Measurements from ENCODE around the gene CREB5.

CREB5 gene

GRCh38 chr7:28649189-28649588 lies 236.9 kb downstream of the CREB5 start:
- no peak overlapping the region for H3K4me3 ChIP-seq (ENCODE audit: low read length)
- no peaks in the 10 kb centered on the region for H3K27me3 ChIP-seq (ENCODE audit: control insufficient read depth, insufficient read depth, low read length)
- DNase-seq (ENCODE audit: low read depth, low spot score) = no peak
- H3K27ac ChIP-seq (ENCODE audit: low read length) = no peak overlapping the region
- no CpG with 5 or more reads among the region's 1 CpG for WGBS (ENCODE audit: insufficient coverage, insufficient read length)
- H3K9me3 ChIP-seq (ENCODE audit: control insufficient read depth, insufficient read depth, low read length) = no peaks in the 10 kb centered on the region
- no peaks in the 10 kb centered on the region for H3K4me1 ChIP-seq (ENCODE audit: control insufficient read depth, insufficient read depth, low read length)
- no peaks in the 10 kb centered on the region for H3K36me3 ChIP-seq (ENCODE audit: control insufficient read depth, insufficient read depth, low read length)

- Histone ChIP-seq H3K36me3 (ENCODE audit: control insufficient read depth, insufficient read depth, low read length) (no peaks in the 10 kb centered on the region), H3K27ac (ENCODE audit: low read length) (no peak overlapping the region), H3K4me3 (ENCODE audit: low read length) (no peak overlapping the region), H3K27me3 (ENCODE audit: control insufficient read depth, insufficient read depth, low read length) (no peaks in the 10 kb centered on the region), H3K9me3 (ENCODE audit: control insufficient read depth, insufficient read depth, low read length) (no peaks in the 10 kb centered on the region), H3K4me1 (ENCODE audit: control insufficient read depth, insufficient read depth, low read length) (no peaks in the 10 kb centered on the region)
- DNase-seq (ENCODE audit: low read depth, low spot score) = no peak
- WGBS (ENCODE audit: insufficient coverage, insufficient read length) = no CpG with 5 or more reads among the region's 2 CpGs
Observed at GRCh38 chr7:28649811-28650210, 237.5 kb downstream of the CREB5 start.

- Histone ChIP-seq H3K4me1 (ENCODE audit: control insufficient read depth, insufficient read depth, low read length) (no peaks in the 10 kb centered on the region), H3K27ac (ENCODE audit: low read length) (no peak overlapping the region), H3K27me3 (ENCODE audit: control insufficient read depth, insufficient read depth, low read length) (no peaks in the 10 kb centered on the region), H3K9me3 (ENCODE audit: control insufficient read depth, insufficient read depth, low read length) (no peaks in the 10 kb centered on the region), H3K4me3 (ENCODE audit: low read length) (no peak overlapping the region), H3K36me3 (ENCODE audit: control insufficient read depth, insufficient read depth, low read length) (no peaks in the 10 kb centered on the region)
- WGBS (ENCODE audit: insufficient coverage, insufficient read length) = no CpG with 5 or more reads among the region's 6 CpGs
- DNase-seq (ENCODE audit: low read depth, low spot score) = no peak
Observed at GRCh38 chr7:28654110-28654509, 241.8 kb downstream of the CREB5 start.

- no CpG with 5 or more reads among the region's 1 CpG for WGBS (ENCODE audit: insufficient coverage, insufficient read length)
- no peak for DNase-seq (ENCODE audit: low read depth, low spot score)
- no peak overlapping the region for H3K27ac ChIP-seq (ENCODE audit: low read length)
Observed at GRCh38 chr7:28656529-28656928, 244.2 kb downstream of the CREB5 start.

GRCh38 chr7:28658381-28658780 lies 246.1 kb downstream of the CREB5 start:
- no peaks in the 10 kb centered on the region for H3K4me1 ChIP-seq (ENCODE audit: control insufficient read depth, insufficient read depth, low read length)
- H3K4me3 ChIP-seq (ENCODE audit: low read length) = no peak overlapping the region
- no CpG with 5 or more reads among the region's 5 CpGs for WGBS (ENCODE audit: insufficient coverage, insufficient read length)
- no peaks in the 10 kb centered on the region for H3K36me3 ChIP-seq (ENCODE audit: control insufficient read depth, insufficient read depth, low read length)
- H3K9me3 ChIP-seq (ENCODE audit: control insufficient read depth, insufficient read depth, low read length) = no peaks in the 10 kb centered on the region
- DNase-seq (ENCODE audit: low read depth, low spot score) = no peak
- H3K27me3 ChIP-seq (ENCODE audit: control insufficient read depth, insufficient read depth, low read length) = no peaks in the 10 kb centered on the region
- H3K27ac ChIP-seq (ENCODE audit: low read length) = no peak overlapping the region

More at GRCh38 chr7:28656529-28656928, 244.2 kb downstream of the CREB5 start:
- H3K9me3 ChIP-seq (ENCODE audit: control insufficient read depth, insufficient read depth, low read length) = no peaks in the 10 kb centered on the region
- no peaks in the 10 kb centered on the region for H3K27me3 ChIP-seq (ENCODE audit: control insufficient read depth, insufficient read depth, low read length)
- no peaks in the 10 kb centered on the region for H3K4me1 ChIP-seq (ENCODE audit: control insufficient read depth, insufficient read depth, low read length)
- H3K36me3 ChIP-seq (ENCODE audit: control insufficient read depth, insufficient read depth, low read length) = no peaks in the 10 kb centered on the region
- no peak overlapping the region for H3K4me3 ChIP-seq (ENCODE audit: low read length)

- no CpG with 5 or more reads among the region's 2 CpGs for WGBS (ENCODE audit: insufficient coverage, insufficient read length)
- no peak for DNase-seq (ENCODE audit: low read depth, low spot score)
Observed at GRCh38 chr7:28660132-28660531, 247.8 kb downstream of the CREB5 start.

GRCh38 chr7:28661826-28662595 lies 249.7 kb downstream of the CREB5 start:
- Histone ChIP-seq H3K36me3 (ENCODE audit: control insufficient read depth, insufficient read depth, low read length) (no peaks in the 10 kb centered on the region), H3K9me3 (ENCODE audit: control insufficient read depth, insufficient read depth, low read length) (no peaks in the 10 kb centered on the region), H3K4me3 (ENCODE audit: low read length) (no peak overlapping the region), H3K27ac (ENCODE audit: low read length) (no peak overlapping the region), H3K4me1 (ENCODE audit: control insufficient read depth, insufficient read depth, low read length) (no peaks in the 10 kb centered on the region), H3K27me3 (ENCODE audit: control insufficient read depth, insufficient read depth, low read length) (no peaks in the 10 kb centered on the region)
- no CpG with 5 or more reads among the region's 12 CpGs for WGBS (ENCODE audit: insufficient coverage, insufficient read length)
- no peak for DNase-seq (ENCODE audit: low read depth, low spot score)

More at GRCh38 chr7:28660132-28660531, 247.8 kb downstream of the CREB5 start:
- Histone ChIP-seq H3K36me3 (ENCODE audit: control insufficient read depth, insufficient read depth, low read length) (no peaks in the 10 kb centered on the region), H3K9me3 (ENCODE audit: control insufficient read depth, insufficient read depth, low read length) (no peaks in the 10 kb centered on the region), H3K27ac (ENCODE audit: low read length) (no peak overlapping the region), H3K4me3 (ENCODE audit: low read length) (no peak overlapping the region), H3K27me3 (ENCODE audit: control insufficient read depth, insufficient read depth, low read length) (no peaks in the 10 kb centered on the region), H3K4me1 (ENCODE audit: control insufficient read depth, insufficient read depth, low read length) (no peaks in the 10 kb centered on the region)

GRCh38 chr7:28666154-28666553 lies 253.8 kb downstream of the CREB5 start:
- no peaks in the 10 kb centered on the region for H3K27me3 ChIP-seq (ENCODE audit: control insufficient read depth, insufficient read depth, low read length)
- WGBS (ENCODE audit: insufficient coverage, insufficient read length) = no CpG with 5 or more reads among the region's 2 CpGs
- H3K27ac ChIP-seq (ENCODE audit: low read length) = no peak overlapping the region
- no peaks in the 10 kb centered on the region for H3K9me3 ChIP-seq (ENCODE audit: control insufficient read depth, insufficient read depth, low read length)
- no peaks in the 10 kb centered on the region for H3K36me3 ChIP-seq (ENCODE audit: control insufficient read depth, insufficient read depth, low read length)
- no peaks in the 10 kb centered on the region for H3K4me1 ChIP-seq (ENCODE audit: control insufficient read depth, insufficient read depth, low read length)
- no peak for DNase-seq (ENCODE audit: low read depth, low spot score)
- no peak overlapping the region for H3K4me3 ChIP-seq (ENCODE audit: low read length)

- WGBS (ENCODE audit: insufficient coverage, insufficient read length) = no CpG with 5 or more reads among the region's 2 CpGs
- Histone ChIP-seq H3K27ac (ENCODE audit: low read length) (no peak overlapping the region), H3K9me3 (ENCODE audit: control insufficient read depth, insufficient read depth, low read length) (no peaks in the 10 kb centered on the region), H3K27me3 (ENCODE audit: control insufficient read depth, insufficient read depth, low read length) (no peaks in the 10 kb centered on the region), H3K4me3 (ENCODE audit: low read length) (no peak overlapping the region), H3K4me1 (ENCODE audit: control insufficient read depth, insufficient read depth, low read length) (no peaks in the 10 kb centered on the region), H3K36me3 (ENCODE audit: control insufficient read depth, insufficient read depth, low read length) (no peaks in the 10 kb centered on the region)
- DNase-seq (ENCODE audit: low read depth, low spot score) = no peak
Observed at GRCh38 chr7:28668085-28668484, 255.8 kb downstream of the CREB5 start.

GRCh38 chr7:28669330-28669729 lies 257.0 kb downstream of the CREB5 start:
- no peak overlapping the region for H3K27ac ChIP-seq (ENCODE audit: low read length)
- no peak overlapping the region for H3K4me3 ChIP-seq (ENCODE audit: low read length)

GRCh38 chr7:28671526-28671925 lies 259.2 kb downstream of the CREB5 start:
- DNase-seq (ENCODE audit: low read depth, low spot score) = no peak
- H3K27me3 ChIP-seq (ENCODE audit: control insufficient read depth, insufficient read depth, low read length) = no peaks in the 10 kb centered on the region; the same call in 1 of the 2 replicates
- no peaks in the 10 kb centered on the region for H3K9me3 ChIP-seq (ENCODE audit: control insufficient read depth, insufficient read depth, low read length)
- no CpG with 5 or more reads among the region's 4 CpGs for WGBS (ENCODE audit: insufficient coverage, insufficient read length)
- peaks cover 6% of the 10 kb centered on the region for H3K4me1 ChIP-seq (ENCODE audit: control insufficient read depth, insufficient read depth, low read length)
- H3K36me3 ChIP-seq (ENCODE audit: control insufficient read depth, insufficient read depth, low read length) = no peaks in the 10 kb centered on the region
- H3K4me3 ChIP-seq (ENCODE audit: low read length) = no peak overlapping the region
- H3K27ac ChIP-seq (ENCODE audit: low read length) = no peak overlapping the region

More at GRCh38 chr7:28669330-28669729, 257.0 kb downstream of the CREB5 start:
- no CpG with 5 or more reads among the region's 4 CpGs for WGBS (ENCODE audit: insufficient coverage, insufficient read length)
- Histone ChIP-seq H3K9me3 (ENCODE audit: control insufficient read depth, insufficient read depth, low read length) (no peaks in the 10 kb centered on the region), H3K36me3 (ENCODE audit: control insufficient read depth, insufficient read depth, low read length) (no peaks in the 10 kb centered on the region), H3K27me3 (ENCODE audit: control insufficient read depth, insufficient read depth, low read length) (no peaks in the 10 kb centered on the region; the same call in 1 of the 2 replicates), H3K4me1 (ENCODE audit: control insufficient read depth, insufficient read depth, low read length) (peaks cover 1% of the 10 kb centered on the region; the same call in 1 of the 2 replicates)
- no peak for DNase-seq (ENCODE audit: low read depth, low spot score)

All from iPS DF 6.9 (cell line).